Fibroblast of skin of left biceps (primary cell): Measurements from ENCODE around the gene MOGAT3.
A peak's percentile ranks its signal among the peaks of the same experiment; 100 is the strongest.

ENCODE experiments used
- DNase-seq, 2 experiments: peaks; one replicate each; pipeline ENCODE4 v3.0.0-alpha.2; 2013; ENCODE audit warnings: low read depth in 2 of 2

The MOGAT3 gene

GRCh38 chr7:101233907-101234547, 33.2 kb upstream of the MOGAT3 start:
- no peak for DNase-seq

DNA sequence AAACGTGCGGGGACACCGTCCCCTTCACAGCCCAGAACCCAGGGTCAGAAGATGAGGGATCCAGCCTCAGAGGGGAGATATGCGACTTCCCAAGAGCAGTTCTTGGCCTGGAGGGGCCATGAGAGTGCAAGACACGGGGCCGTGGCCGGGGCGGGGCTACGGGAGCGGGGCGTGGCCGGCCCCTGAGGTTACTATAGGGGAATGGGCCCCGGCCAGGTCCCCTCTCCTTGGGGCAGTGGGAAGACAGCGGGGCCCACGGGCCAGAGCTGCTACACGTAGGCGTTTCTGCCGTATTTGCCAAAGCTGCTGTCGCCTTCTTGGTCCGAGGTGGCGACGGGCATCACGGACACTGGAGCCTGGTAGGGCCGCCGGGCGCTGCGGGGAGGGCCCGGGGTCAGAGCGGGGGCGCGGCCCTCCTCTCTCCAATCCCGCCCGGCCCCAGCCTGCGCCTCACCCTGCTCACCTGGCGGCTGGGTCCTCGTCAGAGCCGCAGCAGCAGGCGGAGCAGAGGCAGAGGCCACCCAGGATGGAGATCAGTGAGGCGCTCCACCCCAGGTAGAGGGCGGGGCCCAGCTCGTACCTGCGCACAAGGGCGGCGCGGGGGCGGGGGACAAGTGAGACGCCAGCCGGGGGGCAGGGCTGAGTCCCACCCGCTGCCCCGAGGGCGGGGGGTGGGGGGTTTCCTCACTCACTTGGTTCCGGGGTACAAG, 31.5 kb upstream of the MOGAT3 start:
- no peak for DNase-seq

GRCh38 chr7:101231644-101232043, 30.8 kb upstream of the MOGAT3 start:
- no peak for DNase-seq

- no peak for DNase-seq
Observed at GRCh38 chr7:101226721-101227120, 25.9 kb upstream of the MOGAT3 start.

DNA sequence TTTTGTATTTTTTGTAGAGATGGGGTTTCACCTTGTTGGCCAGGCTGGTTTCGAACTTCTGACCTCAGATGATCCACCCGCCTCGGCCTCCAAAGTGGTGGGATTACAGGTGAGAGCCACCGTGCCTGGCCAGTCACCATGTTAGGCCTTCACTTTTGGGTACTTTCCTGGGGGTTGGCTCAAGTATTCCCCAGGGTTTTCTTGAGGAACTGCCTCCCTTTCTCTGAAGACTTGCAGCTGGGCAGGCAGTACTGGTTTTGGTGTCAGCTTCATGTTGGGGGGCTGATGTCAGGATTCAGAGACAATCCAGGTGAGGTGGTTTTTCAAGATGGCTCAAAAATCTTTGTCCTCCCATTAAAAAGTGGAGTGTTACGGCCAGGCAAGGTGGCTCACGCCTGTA, 24.8 kb upstream of the MOGAT3 start:
- DNase-seq, result no peak

- no peak for DNase-seq
Observed at GRCh38 chr7:101223528-101223927, 22.7 kb upstream of the MOGAT3 start.

- DNase-seq, result no peak
Observed at GRCh38 chr7:101222275-101222830, 21.5 kb upstream of the MOGAT3 start.

- no peak for DNase-seq
Observed at GRCh38 chr7:101220295-101220694, 19.5 kb upstream of the MOGAT3 start.

GRCh38 chr7:101218236-101219125, 17.6 kb upstream of the MOGAT3 start:
- no peak for DNase-seq

DNA sequence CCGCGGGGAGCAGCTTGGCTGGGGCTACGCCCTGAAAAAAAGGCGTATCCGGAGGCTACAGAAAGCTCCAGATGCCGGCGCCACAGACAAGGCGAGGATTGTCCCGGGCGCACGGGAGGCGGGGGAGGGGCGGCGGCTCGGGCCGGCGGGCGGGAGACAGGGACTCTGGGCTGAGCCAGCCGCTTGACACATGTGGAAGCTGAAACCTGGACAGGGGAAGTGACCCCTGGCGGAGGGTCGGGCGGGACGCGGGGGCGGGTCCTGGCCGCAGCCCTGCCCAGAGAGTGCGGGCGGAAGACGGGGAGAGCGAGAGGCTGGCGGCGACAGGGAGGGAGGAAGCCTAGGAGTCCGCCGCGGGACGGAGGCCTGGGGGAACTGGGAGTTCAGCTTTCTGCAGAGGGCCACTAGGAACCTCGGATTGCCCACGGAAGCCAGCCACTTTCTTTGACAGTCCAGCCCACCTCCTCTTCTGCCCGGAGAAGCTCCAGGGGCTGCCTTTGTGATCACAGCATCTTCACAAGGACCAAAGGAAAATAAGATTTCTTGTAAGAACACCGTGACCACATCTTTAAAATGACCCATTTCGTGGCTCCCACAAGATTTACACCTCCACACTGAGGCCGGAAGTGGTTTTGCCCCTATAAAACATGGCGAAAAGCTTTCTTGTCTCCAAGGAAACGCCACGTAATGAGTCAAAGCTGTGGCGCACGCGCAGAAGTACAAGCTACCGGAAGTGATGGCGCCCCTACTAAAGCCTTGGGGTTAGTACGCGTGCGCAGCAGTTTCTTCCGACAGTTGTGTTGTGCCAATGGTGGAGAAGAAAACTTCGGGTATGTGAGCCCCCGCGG, 16.8 kb upstream of the MOGAT3 start, which contains the start of the genes PLOD3 and ZNHIT1:
Gene PLOD3, minus strand, starts transcription at position 194 of the 848 bp plus-strand sequence. CDS start 307 bp downstream, outside the sequence.
Gene ZNHIT1, plus strand, starts transcription at position 778 of the 848 bp plus-strand sequence. Its CDS starts 31 bp downstream, at position 809.
- DNase-seq, result peak; percentile 94 to 95

DNA sequence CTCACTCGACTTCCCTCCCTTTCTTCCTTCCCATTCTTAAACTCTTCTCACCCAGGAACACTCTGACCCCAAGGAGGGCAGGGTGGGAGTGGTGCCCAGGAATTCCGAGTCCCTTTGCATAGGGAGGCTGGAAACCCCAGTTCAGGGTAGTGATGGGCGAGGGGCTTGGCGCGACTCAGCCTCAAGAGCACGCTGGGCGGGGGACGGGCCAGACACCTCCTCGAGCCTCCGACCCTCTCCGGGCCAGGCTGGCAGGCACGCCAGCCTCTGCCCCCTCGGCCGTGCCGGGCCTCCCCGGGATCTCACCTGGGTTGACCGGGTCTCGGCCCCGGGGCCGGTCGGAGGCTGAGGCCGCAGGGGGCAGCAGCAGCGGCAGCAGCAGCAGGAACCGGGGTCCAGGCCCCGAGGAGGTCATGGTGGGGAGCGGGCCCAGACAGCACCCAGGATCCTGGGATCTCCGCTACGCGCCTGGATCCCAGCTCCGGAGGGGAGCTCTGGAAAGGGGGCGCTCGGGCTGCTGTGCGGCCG, 16.1 kb upstream of the MOGAT3 start:
- DNase-seq, result no peak

DNA sequence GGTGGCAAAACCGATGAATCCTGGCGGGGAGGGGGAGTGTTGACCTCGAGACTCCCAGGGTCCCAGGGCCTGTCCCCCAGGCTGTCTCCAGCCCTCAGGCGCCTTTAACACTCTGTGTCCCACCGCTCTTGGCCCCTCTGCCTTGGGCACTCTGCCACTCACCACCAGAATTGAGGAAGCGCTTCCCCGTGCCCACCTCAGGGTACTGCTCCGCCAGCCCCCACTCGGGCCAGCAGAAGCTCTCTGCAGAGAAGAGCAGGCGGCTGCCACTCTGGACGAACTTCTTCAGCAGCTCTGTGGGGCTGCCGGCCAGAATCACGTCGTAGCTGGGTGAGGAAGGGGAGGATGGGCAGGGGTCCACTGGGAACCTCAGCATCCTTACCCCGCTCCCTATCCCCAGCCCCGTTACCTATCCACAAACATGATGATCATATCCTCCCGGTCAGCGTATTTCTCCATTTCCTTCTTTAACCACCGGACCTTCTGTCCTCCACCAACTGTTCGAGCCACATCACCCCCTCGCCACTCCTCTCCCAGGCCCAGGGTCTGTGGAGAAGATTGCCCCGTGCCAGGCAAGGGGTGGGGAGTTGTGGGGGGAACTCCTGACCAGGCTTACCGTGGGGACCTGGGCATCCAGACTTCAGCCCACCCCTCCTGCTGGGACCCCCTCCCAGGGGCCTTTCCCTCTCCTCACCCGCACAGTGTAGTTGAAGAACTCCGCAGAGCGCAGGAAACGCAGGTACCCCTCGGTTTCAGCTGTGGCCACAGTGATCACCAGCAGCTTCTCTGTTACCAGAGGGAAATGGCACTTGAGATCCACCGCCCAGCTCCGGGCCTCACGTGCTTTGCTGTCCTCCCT, 15.4 kb upstream of the MOGAT3 start:
- DNase-seq, result no peak

- DNase-seq, result no peak
Observed at GRCh38 chr7:101212014-101212413, 11.2 kb upstream of the MOGAT3 start.

DNA sequence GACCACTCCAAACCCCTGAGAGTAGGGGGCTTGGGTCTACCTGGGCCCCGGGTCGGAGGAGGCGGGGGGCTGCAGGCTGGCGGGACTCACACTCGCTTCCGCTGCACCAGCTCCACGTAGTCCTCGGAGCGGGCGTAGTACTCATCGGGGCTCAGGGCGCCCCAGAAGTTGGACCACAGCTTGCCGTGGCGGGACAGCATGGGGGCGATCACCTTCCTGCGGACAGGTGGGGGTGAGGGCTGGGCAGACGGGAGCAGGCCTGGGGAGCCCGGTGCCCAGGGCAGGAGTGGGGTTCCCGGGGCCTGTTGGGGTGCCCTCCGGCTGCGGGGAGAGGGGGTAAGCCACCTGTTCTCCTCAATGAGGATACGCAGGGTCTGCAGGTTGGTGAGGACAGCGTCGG, 10.7 kb upstream of the MOGAT3 start:
- DNase-seq, result no peak

GRCh38 chr7:101210143-101210542, 9.3 kb upstream of the MOGAT3 start:
- no peak for DNase-seq

DNA sequence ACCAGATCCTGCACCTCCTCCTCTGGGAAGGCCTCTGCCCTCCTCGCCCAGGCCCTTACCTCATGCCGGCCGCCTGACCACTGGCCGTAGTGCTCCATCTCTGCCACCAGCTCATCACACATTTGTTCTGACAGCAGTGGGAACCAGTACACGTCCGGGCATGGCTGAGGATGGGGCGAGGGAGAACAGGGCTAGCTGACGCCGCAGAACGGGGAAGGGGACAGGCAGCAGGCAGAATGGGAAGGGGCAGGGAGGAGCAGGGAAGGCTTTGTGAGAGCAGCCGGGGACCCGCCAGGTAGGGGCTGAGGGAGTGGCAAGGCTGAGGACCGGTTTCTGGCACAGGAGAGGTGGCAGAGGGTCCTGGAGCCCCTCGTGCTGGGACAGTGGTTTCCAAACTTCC, 8.0 kb upstream of the MOGAT3 start:
- DNase-seq, result no peak

GRCh38 chr7:101207459-101207858, 6.6 kb upstream of the MOGAT3 start:
- DNase-seq, result no peak

DNA sequence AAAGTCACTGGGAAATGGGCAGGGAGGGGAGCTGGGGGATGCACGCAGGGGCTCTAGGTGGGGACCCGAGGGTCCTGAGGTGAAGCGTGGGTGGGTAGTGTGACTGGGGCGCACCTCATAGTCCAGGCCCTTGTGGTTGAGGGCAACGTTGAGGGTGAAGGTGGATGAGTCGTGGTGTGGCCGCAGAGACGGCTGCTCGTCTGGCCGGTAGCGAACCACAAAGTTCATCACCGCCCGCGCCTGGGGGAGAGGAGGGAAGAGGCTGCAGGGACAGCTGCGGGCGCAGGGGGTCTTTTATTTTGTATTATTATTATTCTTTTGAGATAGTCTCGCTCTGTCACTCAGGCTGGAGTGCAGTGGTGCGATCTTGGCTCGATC, 5.8 kb upstream of the MOGAT3 start:
- DNase-seq, result no peak

DNA sequence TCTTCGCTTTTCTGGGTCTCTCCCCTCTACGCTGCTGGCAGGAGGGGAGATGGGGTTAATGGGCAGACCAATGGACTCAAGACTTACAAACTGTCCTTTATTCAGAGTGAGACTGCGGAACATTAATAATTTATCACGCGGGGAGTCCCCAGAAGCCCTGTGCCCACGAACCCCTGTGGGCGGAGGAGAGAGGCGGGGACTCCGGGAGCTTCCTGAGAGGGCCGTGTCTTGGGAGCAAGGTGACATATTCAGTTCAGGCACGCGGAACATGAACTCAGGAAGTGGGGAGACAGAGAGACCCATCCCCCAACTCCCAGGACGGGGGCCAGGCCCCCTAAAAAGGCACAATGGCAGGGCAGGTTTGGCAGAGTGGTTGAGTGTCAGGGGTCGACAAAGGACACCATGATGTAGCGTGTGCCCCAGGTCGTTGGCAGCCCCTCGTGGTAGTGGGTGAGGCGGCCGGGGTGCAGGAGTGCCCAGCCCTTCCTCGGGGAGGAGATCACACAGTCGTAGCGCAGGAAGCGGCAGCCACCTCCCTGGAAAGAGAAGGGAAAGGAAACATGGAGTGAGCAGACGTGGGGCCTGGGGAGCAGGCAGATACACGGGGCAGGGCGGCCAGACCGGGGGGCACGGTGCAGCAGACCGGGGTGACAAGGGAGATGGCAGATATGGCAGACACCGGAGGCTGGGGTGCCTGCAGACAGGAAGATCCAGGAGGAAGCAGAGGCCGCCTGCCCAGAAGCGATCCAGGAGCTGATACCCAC, 5.2 kb upstream of the MOGAT3 start:
- no peak for DNase-seq
